PC-3 (cell line): Measurements from ENCODE around the gene MYO9A.

Experiments
- EZH2 ChIP-seq: fragments of 300-600 bp; sonication (generic); IDR thresholded peaks from one replicate; pipeline ENCODE4 v1.6.1; 2017; ENCODE audit warnings: antibody characterized with exemption, mild to moderate bottlenecking, low read length; ENCODE audit not compliant: unreplicated experiment
- EZH2phosphoT487 ChIP-seq: fragments of 300-600 bp; sonication (generic); IDR thresholded peaks from 2 replicates; pipeline ENCODE4 v1.6.1; 2018; ENCODE audit warnings: mild to moderate bottlenecking, antibody characterized with exemption, low read length, borderline replicate concordance
- TF ChIP-seq, protein P1 (sequence below): fragments of 300-600 bp; sonication (generic); conservative IDR thresholded peaks from 2 replicates; pipeline ENCODE4 v1.5.1; 2017; ENCODE audit warnings: antibody characterized with exemption, low read depth, mild to moderate bottlenecking, low read length

DNA sequence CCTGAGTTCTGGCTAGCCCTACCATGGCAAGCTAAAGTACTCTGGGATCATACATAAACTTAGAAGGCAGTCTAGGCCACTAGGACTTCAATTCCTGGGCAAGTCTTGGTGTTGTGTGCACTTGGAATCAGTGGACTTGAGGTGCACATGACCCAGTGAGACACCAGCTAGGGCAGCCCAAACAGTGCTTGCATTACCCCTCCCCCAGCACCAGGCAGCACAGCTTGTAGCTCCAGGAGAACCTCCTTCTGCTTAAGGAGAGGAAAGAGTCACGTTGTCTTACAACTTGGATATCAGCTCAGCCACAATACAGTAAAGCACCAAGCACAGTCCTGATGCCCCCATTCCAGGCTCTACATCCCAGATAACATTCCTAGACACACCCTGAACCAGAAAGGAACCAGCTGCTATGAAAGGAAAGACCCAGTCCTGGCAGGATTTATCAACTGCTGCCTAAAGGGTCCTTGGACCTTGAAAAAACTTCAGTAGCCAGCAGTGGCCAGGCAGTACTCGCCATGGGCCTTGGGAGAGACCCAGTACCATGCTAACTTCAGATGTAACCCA is 57.2 kb downstream of the MYO9A start:
- TF ChIP-seq, protein P1, sequence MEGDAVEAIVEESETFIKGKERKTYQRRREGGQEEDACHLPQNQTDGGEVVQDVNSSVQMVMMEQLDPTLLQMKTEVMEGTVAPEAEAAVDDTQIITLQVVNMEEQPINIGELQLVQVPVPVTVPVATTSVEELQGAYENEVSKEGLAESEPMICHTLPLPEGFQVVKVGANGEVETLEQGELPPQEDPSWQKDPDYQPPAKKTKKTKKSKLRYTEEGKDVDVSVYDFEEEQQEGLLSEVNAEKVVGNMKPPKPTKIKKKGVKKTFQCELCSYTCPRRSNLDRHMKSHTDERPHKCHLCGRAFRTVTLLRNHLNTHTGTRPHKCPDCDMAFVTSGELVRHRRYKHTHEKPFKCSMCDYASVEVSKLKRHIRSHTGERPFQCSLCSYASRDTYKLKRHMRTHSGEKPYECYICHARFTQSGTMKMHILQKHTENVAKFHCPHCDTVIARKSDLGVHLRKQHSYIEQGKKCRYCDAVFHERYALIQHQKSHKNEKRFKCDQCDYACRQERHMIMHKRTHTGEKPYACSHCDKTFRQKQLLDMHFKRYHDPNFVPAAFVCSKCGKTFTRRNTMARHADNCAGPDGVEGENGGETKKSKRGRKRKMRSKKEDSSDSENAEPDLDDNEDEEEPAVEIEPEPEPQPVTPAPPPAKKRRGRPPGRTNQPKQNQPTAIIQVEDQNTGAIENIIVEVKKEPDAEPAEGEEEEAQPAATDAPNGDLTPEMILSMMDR, result no peak
- TF ChIP-seq EZH2phosphoT487 (no peak), EZH2 (no peak)
